HEK293 (cell line): ENCODE measurements around the gene CFAP119.

Experiments used
- GLI2 ChIP-seq: fragments of 450-650 bp; formaldehyde crosslinking; IDR thresholded peaks from 2 replicates; pipeline ENCODE4; 2017; ENCODE audit warnings: missing biosample characterization, missing genetic modification characterization, low read depth, borderline replicate concordance
- KLF1 ChIP-seq: fragments of 450-650 bp; formaldehyde crosslinking; IDR thresholded peaks from 2 replicates; pipeline ENCODE4 v1.5.1; 2016; ENCODE audit warnings: missing biosample characterization, missing genetic modification characterization
- MEIS1 ChIP-seq: sonication (generic); formaldehyde crosslinking; IDR thresholded peaks from 2 replicates; pipeline ENCODE4 v1.8.1; 2022; ENCODE audit warnings: missing genetic modification reagents, mild to moderate bottlenecking, borderline replicate concordance
- MYNN ChIP-seq: fragments of 450-650 bp; formaldehyde crosslinking; IDR thresholded peaks from 2 replicates; pipeline ENCODE4 v1.5.1; 2016; ENCODE audit warnings: missing biosample characterization, missing genetic modification characterization, borderline replicate concordance
- PRDM10 ChIP-seq: fragments of 450-650 bp; formaldehyde crosslinking; IDR thresholded peaks from 2 replicates; pipeline ENCODE4 v1.5.1; 2016; ENCODE audit warnings: missing biosample characterization, missing genetic modification characterization
- PRDM6 ChIP-seq: fragments of 450-650 bp; formaldehyde crosslinking; IDR thresholded peaks from 2 replicates; pipeline ENCODE4 v1.5.1; 2017; ENCODE audit warnings: missing biosample characterization, missing genetic modification characterization
- ZBTB6 ChIP-seq: fragments of 450-650 bp; formaldehyde crosslinking; IDR thresholded peaks from 2 replicates; pipeline ENCODE4 v1.5.1; 2017; ENCODE audit warnings: missing biosample characterization, missing genetic modification characterization
- ZNF169 ChIP-seq: fragments of 450-650 bp; formaldehyde crosslinking; IDR thresholded peaks from 2 replicates; pipeline ENCODE4 v1.5.1; 2016; ENCODE audit warnings: missing biosample characterization, missing genetic modification characterization
- ZNF2 ChIP-seq: fragments of 450-650 bp; formaldehyde crosslinking; IDR thresholded peaks from 2 replicates; pipeline ENCODE4 v1.5.1; 2016; ENCODE audit warnings: missing biosample characterization, missing genetic modification characterization
- ZNF37A ChIP-seq: fragments of 450-650 bp; IDR thresholded peaks from 2 replicates; pipeline ENCODE4 v1.5.1; 2018; ENCODE audit warnings: missing biosample characterization, missing genetic modification characterization
- ZNF391 ChIP-seq: fragments of 450-650 bp; formaldehyde crosslinking; IDR thresholded peaks from 2 replicates; pipeline ENCODE4 v1.5.1; 2016; ENCODE audit warnings: low read depth, missing biosample characterization, missing genetic modification characterization, borderline replicate concordance
- ZNF48 ChIP-seq: fragments of 450-650 bp; formaldehyde crosslinking; IDR thresholded peaks from 2 replicates; pipeline ENCODE4 v1.5.1; 2016; ENCODE audit warnings: missing biosample characterization, missing genetic modification characterization
- ZNF585B ChIP-seq: fragments of 450-650 bp; formaldehyde crosslinking; IDR thresholded peaks from 2 replicates; pipeline ENCODE4 v1.5.1; 2016; ENCODE audit warnings: missing biosample characterization, missing genetic modification characterization
- ZNF623 ChIP-seq: fragments of 450-650 bp; formaldehyde crosslinking; IDR thresholded peaks from 2 replicates; pipeline ENCODE4 v1.5.1; 2016; ENCODE audit warnings: missing biosample characterization, missing genetic modification characterization
- ZSCAN16 ChIP-seq: fragments of 450-650 bp; formaldehyde crosslinking; IDR thresholded peaks from 2 replicates; pipeline ENCODE4 v1.5.1; 2016; ENCODE audit warnings: missing biosample characterization, missing genetic modification characterization
- ZXDB ChIP-seq: fragments of 450-650 bp; formaldehyde crosslinking; IDR thresholded peaks from 2 replicates; pipeline ENCODE4 v1.5.1; 2016; ENCODE audit warnings: missing biosample characterization, missing genetic modification characterization
- TF ChIP-seq, protein P1 (sequence below): fragments of 450-650 bp; formaldehyde crosslinking; conservative IDR thresholded peaks from 2 replicates; pipeline ENCODE4 v1.5.1; 2016; ENCODE audit warnings: low read depth, missing biosample characterization, missing genetic modification characterization
- TF ChIP-seq, protein P2 (sequence below): fragments of 450-650 bp; formaldehyde crosslinking; IDR thresholded peaks from 2 replicates; pipeline ENCODE4; 2016; ENCODE audit warnings: missing biosample characterization, missing genetic modification characterization
- TF ChIP-seq, protein P3 (sequence below): fragments of 450-650 bp; IDR thresholded peaks from 2 replicates; pipeline ENCODE4 v1.5.1; 2018; ENCODE audit warnings: missing biosample characterization, mild to moderate bottlenecking, missing genetic modification characterization
- TF ChIP-seq, protein P4 (sequence below): fragments of 450-650 bp; formaldehyde crosslinking; IDR thresholded peaks from 2 replicates; pipeline ENCODE4 v1.5.1; 2017; ENCODE audit warnings: missing biosample characterization, missing genetic modification characterization
- TF ChIP-seq, protein P5 (sequence below): fragments of 450-650 bp; formaldehyde crosslinking; IDR thresholded peaks from 2 replicates; pipeline ENCODE4 v1.5.1; 2016; ENCODE audit warnings: missing biosample characterization, missing genetic modification characterization

CFAP119 gene

GRCh38 chr16:30775392-30776188 is 13.7 kb upstream of the CFAP119 start (continued):
- TF ChIP-seq PRDM6 (tag by site-specific recombination) (no peak; the same call in 1 of the 2 replicates), ZBTB6 (peak; percentile 68; the same call in 1 of the 2 replicates), MEIS1 (no peak; the same call in 1 of the 2 replicates), ZNF391 (tag by site-specific recombination) (no peak; the same call in 1 of the 2 replicates), ZNF2 (tag by site-specific recombination) (peak; percentile 96), ZNF37A (no peak), GLI2 (tag by site-specific recombination) (no peak), ZSCAN16 (tag by site-specific recombination) (peak; percentile 50; the same call in 1 of the 2 replicates), PRDM10 (tag by site-specific recombination) (no peak), MYNN (tag by site-specific recombination) (no peak), ZNF623 (tag by site-specific recombination) (peak; percentile 49; the same call in 1 of the 2 replicates), ZNF585B (tag by site-specific recombination) (no peak), ZNF169 (tag by site-specific recombination) (0 out of 2 replicates have a peak, but pooled peaks have one; percentile 65), ZXDB (peak; percentile 91), ZNF48 (tag by site-specific recombination) (no peak), KLF1 (tag by site-specific recombination) (peak; percentile 8)
- TF ChIP-seq, protein P1, sequence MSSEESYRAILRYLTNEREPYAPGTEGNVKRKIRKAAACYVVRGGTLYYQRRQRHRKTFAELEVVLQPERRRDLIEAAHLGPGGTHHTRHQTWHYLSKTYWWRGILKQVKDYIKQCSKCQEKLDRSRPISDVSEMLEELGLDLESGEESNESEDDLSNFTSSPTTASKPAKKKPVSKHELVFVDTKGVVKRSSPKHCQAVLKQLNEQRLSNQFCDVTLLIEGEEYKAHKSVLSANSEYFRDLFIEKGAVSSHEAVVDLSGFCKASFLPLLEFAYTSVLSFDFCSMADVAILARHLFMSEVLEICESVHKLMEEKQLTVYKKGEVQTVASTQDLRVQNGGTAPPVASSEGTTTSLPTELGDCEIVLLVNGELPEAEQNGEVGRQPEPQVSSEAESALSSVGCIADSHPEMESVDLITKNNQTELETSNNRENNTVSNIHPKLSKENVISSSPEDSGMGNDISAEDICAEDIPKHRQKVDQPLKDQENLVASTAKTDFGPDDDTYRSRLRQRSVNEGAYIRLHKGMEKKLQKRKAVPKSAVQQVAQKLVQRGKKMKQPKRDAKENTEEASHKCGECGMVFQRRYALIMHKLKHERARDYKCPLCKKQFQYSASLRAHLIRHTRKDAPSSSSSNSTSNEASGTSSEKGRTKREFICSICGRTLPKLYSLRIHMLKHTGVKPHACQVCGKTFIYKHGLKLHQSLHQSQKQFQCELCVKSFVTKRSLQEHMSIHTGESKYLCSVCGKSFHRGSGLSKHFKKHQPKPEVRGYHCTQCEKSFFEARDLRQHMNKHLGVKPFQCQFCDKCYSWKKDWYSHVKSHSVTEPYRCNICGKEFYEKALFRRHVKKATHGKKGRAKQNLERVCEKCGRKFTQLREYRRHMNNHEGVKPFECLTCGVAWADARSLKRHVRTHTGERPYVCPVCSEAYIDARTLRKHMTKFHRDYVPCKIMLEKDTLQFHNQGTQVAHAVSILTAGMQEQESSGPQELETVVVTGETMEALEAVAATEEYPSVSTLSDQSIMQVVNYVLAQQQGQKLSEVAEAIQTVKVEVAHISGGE (tag by site-specific recombination) = peak; percentile 92
- TF ChIP-seq, protein P2, sequence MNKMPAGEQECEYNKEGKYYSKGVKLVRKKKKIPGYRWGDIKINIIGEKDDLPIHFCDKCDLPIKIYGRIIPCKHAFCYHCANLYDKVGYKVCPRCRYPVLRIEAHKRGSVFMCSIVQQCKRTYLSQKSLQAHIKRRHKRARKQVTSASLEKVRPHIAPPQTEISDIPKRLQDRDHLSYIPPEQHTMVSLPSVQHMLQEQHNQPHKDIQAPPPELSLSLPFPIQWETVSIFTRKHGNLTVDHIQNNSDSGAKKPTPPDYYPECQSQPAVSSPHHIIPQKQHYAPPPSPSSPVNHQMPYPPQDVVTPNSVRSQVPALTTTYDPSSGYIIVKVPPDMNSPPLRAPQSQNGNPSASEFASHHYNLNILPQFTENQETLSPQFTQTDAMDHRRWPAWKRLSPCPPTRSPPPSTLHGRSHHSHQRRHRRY (tag by site-specific recombination) = peak; percentile 85
- TF ChIP-seq, protein P3, sequence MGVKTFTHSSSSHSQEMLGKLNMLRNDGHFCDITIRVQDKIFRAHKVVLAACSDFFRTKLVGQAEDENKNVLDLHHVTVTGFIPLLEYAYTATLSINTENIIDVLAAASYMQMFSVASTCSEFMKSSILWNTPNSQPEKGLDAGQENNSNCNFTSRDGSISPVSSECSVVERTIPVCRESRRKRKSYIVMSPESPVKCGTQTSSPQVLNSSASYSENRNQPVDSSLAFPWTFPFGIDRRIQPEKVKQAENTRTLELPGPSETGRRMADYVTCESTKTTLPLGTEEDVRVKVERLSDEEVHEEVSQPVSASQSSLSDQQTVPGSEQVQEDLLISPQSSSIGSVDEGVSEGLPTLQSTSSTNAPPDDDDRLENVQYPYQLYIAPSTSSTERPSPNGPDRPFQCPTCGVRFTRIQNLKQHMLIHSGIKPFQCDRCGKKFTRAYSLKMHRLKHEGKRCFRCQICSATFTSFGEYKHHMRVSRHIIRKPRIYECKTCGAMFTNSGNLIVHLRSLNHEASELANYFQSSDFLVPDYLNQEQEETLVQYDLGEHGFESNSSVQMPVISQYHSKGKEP (tag by site-specific recombination) = peak; percentile 51
- TF ChIP-seq, protein P4, sequence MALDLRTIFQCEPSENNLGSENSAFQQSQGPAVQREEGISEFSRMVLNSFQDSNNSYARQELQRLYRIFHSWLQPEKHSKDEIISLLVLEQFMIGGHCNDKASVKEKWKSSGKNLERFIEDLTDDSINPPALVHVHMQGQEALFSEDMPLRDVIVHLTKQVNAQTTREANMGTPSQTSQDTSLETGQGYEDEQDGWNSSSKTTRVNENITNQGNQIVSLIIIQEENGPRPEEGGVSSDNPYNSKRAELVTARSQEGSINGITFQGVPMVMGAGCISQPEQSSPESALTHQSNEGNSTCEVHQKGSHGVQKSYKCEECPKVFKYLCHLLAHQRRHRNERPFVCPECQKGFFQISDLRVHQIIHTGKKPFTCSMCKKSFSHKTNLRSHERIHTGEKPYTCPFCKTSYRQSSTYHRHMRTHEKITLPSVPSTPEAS (tag by site-specific recombination) = no peak
- TF ChIP-seq, protein P5, sequence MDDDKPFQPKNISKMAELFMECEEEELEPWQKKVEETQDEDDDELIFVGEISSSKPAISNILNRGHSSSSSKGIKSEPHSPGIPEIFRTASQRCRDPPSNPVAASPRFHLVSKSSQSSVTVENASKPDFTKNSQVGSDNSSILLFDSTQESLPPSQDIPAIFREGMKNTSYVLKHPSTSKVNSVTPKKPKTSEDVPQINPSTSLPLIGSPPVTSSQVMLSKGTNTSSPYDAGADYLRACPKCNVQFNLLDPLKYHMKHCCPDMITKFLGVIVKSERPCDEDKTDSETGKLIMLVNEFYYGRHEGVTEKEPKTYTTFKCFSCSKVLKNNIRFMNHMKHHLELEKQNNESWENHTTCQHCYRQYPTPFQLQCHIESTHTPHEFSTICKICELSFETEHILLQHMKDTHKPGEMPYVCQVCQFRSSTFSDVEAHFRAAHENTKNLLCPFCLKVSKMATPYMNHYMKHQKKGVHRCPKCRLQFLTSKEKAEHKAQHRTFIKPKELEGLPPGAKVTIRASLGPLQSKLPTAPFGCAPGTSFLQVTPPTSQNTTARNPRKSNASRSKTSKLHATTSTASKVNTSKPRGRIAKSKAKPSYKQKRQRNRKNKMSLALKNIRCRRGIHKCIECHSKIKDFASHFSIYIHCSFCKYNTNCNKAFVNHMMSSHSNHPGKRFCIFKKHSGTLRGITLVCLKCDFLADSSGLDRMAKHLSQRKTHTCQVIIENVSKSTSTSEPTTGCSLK (tag by site-specific recombination) = no peak
